HG02759 (cell line): Measurements from ENCODE around the gene HIP1.
A peak's percentile ranks its signal among the peaks of the same experiment; 100 is the strongest.
"Not testable (repeated sequence)": the region's sequence is repeated elsewhere in the genome, so short reads cannot be mapped to it uniquely, and the experiment has no call there.

Experiments used
- ATAC-seq: cut with Tn5 transposase; IDR thresholded peaks from one replicate; pipeline ENCODE4 v1.9.1; 2021; ENCODE audit warnings: mild to moderate bottlenecking, moderate library complexity; ENCODE audit not compliant: unreplicated experiment

HIP1 gene

GRCh38 chr7:75687246-75688088 lies 51.3 kb downstream of the HIP1 start:
- ATAC-seq = no peak

GRCh38 chr7:75686551-75686950 lies 52.2 kb downstream of the HIP1 start:
- ATAC-seq = no peak

DNA sequence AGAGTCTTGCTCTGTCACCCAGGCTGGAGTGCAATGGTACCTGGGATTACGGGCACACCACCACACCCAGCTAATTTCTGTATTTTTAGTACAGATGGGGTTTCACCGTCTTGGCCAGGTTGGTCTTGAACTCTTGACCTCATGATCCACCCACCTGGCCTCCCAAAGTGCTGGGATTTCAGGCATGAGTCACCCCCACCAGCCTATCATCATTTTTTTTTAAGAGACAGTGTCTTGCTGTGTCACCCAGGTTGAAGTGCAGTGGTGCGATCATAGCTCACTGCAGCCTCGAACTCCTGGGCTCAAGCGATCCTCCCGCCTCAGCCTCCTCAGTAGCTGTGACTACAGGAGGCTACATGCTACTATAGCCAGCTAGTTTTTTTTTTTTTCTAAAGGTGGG lies 56.7 kb downstream of the HIP1 start:
- ATAC-seq = not testable (repeated sequence)

GRCh38 chr7:75679060-75679459 lies 59.7 kb downstream of the HIP1 start:
- no peak for ATAC-seq

- no peak for ATAC-seq
Measured at GRCh38 chr7:75669579-75669978, 69.2 kb downstream of the HIP1 start.

DNA sequence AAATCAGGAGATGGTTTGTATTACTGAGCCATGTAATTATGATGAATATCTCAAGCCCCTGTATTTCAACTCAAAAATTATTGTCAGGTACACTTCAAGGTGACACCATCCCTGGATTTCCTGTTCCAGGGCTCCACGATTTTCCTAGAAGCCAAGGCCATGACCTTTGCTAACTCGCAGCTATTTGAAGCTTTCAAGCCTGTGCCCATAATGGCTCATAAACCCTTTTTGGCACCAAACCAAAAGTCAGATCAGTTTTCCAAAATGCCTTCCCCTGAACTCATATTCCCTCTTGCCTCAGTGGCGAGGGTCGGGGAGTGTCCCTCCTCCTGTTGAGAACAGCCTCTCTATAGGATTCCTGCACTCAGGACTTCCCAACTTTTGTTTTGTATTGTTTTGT lies 70.8 kb downstream of the HIP1 start:
- no peak for ATAC-seq

GRCh38 chr7:75663302-75663907 lies 75.3 kb downstream of the HIP1 start:
- peak; percentile 68 for ATAC-seq

DNA sequence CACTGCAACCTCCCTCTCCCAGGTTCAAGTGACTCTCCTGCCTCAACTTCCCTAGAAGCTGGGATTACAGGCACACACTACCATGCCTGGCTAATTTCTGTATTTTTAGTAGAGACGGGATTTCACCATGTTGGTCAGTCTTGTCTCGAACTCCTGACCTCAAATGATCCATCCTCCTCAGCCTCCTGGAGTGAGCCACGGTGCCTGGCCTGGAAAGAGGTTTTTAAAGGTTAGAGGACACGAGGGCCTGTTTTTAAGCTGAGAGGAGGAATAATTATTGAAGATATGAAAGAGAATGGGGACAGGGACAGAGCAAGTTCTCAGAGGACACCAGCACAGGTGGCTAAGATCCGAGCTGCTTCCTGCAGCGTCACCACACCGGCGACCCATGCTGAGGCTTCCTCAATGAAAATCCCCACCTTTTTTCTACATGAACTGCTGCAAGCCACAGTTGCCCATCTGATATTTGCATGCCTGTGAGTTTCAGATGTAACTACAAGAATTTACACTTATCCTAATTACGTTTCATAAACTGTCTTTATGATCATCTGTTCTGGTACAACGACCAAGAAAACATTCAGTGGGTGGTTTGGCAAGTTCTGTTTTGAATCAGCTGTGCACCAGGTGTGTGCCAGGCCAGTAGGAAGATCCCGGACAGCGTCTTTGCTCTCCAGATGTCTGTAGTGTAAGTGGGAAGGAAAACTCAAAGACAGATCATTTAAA lies 76.0 kb downstream of the HIP1 start:
- peak; percentile 89 for ATAC-seq

DNA sequence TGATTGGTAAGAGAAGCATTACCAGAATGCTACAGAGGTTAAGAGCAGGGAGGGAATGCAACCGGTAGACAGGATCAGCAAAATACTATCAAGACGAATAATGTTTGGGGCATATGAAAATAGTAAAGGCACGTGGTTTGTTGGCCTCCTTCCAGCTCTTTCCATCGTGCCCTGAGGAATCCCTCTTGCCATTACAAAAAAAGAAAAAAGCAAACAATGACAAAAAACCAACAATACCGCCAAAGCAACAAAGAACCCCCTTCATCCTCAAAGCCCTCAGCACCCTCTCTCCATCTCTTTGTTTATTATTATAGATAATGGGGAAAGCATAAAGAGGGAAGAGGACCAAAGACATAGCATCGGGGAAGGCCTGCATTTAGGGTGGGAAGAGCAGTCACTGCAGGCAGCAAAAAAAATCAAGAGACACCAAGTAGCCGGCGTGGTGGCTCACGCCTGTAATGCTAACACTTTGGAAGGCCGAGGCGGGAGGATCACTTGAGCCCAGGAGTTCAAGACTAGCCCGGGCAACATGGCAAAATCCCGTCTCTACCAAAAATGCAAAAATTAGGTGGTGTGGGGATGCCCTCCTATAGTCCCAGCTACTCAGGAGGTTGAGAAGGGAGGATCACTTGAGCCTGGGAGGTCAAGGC lies 78.0 kb downstream of the HIP1 start:
- no peak for ATAC-seq

DNA sequence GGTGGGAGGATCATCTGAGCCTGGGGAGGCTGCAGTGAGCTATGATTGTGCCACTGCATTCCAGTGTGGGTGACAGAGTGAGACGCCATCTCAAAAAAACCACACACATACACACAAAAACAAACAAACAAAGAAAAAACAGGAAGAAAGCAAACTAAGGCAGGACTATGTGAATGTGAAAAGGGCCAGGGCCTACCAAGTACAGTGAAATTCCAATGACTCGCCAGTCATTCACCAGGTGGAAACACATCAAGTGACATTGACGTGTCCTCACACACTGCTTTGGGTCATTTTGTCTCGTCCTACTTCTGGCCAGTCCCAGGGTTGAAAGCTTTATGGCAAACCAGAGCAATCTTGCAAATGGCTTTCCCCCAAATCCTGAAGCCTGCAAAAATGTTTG lies 79.9 kb downstream of the HIP1 start:
- ATAC-seq = no peak

DNA sequence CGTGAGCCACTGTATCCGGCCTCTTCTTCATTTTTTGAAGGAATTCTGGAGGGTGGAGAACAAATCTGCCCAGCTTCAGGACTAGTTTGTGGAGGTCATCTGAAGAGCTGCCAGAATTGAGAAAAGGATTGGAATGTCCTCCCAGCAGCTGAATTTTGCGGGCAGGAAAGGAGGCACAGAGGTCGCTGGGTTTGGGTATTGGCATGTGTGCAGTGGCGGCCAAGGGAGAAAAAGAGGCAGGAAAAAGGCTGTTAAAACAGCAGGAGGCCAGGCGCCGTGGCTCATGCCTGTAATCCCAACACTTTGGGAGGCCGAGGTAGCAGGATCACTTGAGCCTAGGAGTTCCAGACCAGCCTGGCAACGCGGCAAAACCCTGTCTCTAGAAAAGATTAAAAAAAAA lies 80.4 kb downstream of the HIP1 start:
- no peak for ATAC-seq

DNA sequence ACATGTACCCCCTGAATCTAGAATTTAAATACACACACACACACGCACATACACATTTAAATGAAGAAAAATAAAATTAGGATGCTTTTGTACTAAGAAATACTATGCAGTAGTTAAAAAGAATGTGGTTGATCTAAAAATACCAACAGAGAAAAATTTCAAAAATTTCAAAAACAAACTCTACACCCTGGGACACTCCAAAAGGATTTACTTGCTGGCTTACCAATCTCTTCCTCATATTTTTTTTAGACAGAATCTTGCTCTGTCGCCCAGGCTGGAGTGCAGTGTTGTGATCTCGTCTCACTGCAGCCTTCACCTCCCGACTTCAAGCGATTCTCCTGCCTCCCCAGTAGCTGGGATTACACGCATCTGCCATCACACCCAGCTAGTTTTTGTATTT lies 80.9 kb downstream of the HIP1 start:
- no peak for ATAC-seq

DNA sequence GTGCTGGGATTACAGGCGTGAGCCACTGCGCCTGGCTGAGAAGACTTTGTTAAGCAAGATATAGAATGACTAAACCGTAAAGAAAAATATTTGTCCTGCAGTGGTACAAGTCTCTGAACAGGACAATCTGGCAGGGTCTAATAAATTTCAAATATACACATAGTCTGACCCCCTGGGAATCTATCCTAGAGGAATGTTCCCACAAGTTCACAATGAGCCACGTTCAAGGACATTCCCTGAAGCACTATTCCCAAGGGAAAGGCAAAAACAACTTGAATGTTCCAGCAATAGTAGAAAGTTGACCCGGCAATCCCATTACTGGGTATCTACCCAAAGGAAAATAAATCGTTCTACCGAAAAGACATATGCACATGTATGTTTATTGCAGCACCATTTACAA lies 82.0 kb downstream of the HIP1 start:
- ATAC-seq = no peak

DNA sequence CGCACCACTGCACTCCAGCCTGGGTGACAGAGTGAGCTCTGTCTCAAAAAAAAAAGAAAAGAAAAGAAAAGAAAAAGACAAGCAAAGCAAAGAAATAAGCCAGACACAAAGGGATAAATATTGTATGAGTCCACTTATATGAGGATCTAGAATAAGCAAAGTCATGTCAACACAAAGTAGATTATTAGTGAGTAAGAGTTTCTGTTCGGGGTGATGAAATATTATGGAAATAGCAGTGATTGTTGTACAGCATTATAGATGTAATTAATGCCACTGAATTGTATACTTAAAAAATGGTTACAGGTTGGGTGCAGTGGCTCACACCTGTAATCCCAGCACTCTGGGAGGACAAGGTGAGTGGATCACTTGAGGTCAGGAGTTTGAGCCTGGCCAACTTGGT lies 83.2 kb downstream of the HIP1 start:
- no peak for ATAC-seq

DNA sequence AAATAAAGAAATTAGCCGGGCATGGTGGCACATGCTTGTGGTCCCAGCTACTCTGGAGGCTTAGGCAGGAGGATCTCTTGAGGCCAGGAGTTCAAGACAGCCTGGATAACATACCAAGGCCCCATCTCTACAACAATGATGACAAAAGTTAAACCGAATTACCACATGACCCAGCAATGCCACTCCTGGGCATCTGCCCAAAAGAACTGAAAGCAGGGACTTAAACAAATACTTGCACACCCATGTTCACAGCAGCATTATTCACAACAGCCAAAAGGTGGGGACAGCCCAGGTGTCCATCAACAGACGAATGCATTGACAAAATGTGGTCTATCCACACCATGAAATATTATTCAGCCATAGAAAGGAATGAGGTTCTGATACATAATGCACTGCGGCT lies 83.9 kb downstream of the HIP1 start:
- ATAC-seq = no peak

DNA sequence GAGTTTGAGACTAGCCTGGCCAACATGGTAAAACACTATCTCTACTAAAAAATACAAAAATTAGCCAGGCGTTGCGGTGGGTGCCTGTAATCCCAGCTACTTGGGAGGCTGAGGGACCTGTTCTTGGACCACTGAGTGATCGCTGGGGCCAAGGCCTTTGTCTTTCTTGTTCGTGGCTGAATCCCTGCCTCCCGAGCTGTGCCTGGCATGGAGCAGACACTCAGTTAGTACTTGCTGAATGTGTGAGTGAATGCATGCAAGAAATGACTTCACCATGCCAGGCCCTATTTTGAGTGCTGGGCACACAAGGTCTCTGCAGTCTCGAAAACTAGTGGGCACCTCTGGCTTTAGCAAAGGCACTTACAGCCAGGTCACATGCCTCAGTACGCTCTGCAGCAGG lies 85.1 kb downstream of the HIP1 start:
- no peak for ATAC-seq

DNA sequence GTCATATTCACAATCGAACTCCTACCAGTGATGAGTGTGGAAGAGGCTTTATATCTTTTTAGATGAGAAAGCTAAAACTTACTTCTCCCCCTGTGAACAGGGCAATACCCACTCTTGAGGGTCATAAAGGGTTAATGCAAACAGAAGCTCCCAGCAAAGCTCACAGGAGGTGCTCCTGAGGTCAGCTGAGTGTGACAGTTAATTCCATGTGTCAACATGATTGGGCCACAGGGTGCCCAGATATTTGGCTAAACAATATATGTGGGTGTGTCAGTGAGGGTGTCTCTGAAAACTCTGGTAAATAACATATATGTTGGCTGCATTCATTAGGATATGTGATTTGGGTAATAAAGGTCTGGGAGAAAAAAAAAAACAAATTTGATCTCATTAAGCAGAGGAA lies 86.0 kb downstream of the HIP1 start:
- ATAC-seq = no peak

DNA sequence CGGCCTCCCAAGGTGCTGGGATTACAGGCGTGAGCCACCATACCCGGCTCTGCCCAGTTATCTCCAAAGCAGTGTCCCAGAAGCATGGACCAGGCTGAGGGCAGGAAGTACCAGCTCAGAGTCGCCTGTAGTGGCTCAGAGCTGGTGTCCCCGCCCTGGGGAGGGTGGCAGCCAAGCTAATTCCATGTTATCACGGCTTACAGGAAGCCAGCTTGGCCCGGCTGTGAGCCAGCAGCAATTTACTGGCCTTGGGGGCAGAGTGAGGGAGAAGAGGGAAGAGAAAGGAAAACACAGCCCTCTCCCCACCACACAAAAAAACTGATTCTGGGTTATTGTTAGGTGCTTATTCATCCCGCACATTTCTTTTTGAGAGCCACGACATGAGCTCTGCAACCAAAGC lies 88.1 kb downstream of the HIP1 start:
- ATAC-seq = no peak

GRCh38 chr7:75650062-75650461 lies 88.7 kb downstream of the HIP1 start:
- ATAC-seq = no peak

DNA sequence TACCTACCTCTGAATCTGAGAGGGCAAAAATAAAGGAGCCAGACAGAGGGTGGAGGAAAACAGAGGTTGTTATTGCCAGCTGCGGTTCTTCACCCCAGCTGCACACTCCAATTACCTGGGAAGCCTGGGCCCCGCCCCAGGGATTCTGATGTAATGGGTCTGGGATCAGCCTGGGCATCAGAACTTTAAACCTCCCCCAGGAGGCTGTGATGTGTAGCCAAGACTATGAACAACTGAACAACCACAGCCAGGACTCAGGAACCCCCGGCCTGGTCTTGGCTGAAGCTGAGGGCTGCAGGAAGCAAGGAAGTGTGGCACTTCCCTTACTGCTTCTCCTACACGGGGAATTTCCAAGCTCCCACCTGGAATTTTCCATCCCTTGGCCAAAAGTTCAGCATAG lies 89.3 kb downstream of the HIP1 start:
- ATAC-seq = no peak

DNA sequence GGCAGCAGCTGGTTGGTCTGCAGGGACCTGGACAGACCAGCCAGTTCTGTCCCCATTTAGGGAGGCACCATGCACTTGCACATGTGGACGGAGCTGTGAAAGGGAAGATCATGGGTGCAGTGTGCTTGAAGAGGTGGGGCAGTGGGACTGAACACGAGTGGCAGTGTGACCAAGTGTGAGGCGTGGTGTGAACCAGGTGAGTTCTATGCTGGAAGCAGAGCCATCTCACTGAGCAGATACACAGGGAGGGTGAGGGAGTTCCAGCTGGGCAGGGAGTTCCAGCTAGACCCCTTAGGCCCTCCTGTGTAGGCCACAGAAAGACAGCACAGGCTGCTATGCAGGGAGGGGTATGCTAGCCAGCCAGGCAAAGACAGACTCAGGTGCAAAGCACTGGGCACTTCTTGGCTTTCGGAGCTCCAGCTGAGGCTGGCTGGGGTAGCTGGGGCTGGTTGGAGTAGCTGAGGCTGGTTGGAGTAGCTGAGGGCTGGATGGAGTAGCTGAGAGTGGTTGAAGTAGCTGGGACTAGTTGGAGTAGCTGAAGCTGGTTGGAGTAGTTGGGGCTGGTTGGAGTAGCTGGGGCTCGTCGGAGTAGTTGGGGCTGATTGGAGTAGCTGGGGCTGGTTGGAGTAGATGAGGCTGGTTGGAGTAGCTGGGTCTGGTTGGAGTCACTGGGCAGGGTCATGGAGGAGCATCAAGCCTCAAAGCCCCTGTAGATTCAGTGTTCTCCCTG lies 90.9 kb downstream of the HIP1 start:
- no peak for ATAC-seq
